Measurements from ENCODE around the gene DAPK2. TPM values are rescaled to one million over a fixed set of nuclear protein-coding genes. Genes with fewer than 3 reads are reported as not detected.

The DAPK2 gene
- total RNA-seq, 4 donors from 2014 or later: 13.1 to 30.8 (median 26.4) TPM

DNA sequence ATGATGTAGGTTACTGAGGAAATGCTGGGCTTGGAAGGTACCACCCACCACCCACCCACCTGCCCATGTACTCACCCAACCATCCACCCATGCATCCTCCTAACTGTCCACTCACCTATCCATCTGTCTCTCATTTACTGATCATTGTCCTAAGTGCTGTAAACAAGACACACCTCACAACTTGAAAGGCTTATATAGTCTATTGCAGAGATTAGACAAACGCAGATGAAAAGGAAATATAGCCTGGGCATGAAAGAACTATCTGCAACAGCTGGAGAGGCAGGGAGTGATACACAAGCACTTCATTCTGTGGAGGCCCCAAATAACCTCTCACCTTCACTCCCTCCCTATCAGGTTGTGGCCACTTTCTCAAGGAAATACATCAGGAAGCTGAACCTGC lies 54.0 kb downstream of the DAPK2 start:
- Histone ChIP-seq H3K36me3 (no peaks in the 10 kb centered on the region), H3K4me3 (no peak overlapping the region), H3K4me1 (peaks cover 30% of the 10 kb centered on the region), H3K27me3 (no peaks in the 10 kb centered on the region), H3K9me3 (no peaks in the 10 kb centered on the region), H3K27ac (no peak overlapping the region)
- TF ChIP-seq POLR2A (IDR thresholded peaks at IDR 0.05): no peak
- TF ChIP-seq POLR2AphosphoS5 (IDR thresholded peaks at IDR 0.05): no peak
- TF ChIP-seq, protein P1, sequence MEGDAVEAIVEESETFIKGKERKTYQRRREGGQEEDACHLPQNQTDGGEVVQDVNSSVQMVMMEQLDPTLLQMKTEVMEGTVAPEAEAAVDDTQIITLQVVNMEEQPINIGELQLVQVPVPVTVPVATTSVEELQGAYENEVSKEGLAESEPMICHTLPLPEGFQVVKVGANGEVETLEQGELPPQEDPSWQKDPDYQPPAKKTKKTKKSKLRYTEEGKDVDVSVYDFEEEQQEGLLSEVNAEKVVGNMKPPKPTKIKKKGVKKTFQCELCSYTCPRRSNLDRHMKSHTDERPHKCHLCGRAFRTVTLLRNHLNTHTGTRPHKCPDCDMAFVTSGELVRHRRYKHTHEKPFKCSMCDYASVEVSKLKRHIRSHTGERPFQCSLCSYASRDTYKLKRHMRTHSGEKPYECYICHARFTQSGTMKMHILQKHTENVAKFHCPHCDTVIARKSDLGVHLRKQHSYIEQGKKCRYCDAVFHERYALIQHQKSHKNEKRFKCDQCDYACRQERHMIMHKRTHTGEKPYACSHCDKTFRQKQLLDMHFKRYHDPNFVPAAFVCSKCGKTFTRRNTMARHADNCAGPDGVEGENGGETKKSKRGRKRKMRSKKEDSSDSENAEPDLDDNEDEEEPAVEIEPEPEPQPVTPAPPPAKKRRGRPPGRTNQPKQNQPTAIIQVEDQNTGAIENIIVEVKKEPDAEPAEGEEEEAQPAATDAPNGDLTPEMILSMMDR (IDR thresholded peaks at IDR 0.05): no peak
- no peak for TF ChIP-seq EP300 (IDR thresholded peaks at IDR 0.05)
- 63% methylated on average over 1 of the region's 1 CpG for WGBS
- DNase-seq (ENCODE audit: low spot score in 2 of 2): no peak

DNA sequence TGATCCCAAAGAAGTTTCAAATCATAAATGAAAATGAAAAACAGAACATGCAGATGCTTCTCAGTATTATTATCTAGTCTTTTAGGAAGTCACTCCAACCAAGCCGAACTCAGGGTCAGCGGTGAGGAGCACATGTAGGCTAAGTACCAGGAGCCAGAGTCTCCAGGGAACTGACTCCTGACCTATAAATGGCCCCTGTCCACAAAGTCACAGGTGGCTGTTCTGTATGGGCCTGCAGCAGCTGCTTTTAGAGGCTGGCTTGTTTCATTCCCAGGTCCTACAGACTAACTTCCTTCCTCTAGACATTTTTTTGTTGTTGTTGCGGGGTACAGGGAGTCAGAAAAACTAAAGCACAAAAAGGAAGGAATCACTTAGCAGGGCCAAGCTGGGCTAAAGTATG lies 54.6 kb downstream of the DAPK2 start:
- WGBS: 64% methylated on average over 3 of the region's 3 CpGs
- no peak for DNase-seq (ENCODE audit: low spot score in 2 of 2)
- Histone ChIP-seq H3K4me3 (no peak overlapping the region), H3K27ac (no peak overlapping the region), H3K4me1 (peaks cover 28% of the 10 kb centered on the region), H3K36me3 (no peaks in the 10 kb centered on the region), H3K27me3 (no peaks in the 10 kb centered on the region), H3K9me3 (no peaks in the 10 kb centered on the region)
- TF ChIP-seq EP300 (IDR thresholded peaks at IDR 0.05) (no peak), POLR2AphosphoS5 (IDR thresholded peaks at IDR 0.05) (no peak), POLR2A (IDR thresholded peaks at IDR 0.05) (no peak)
- TF ChIP-seq, protein P1 (IDR thresholded peaks at IDR 0.05): no peak

DNA sequence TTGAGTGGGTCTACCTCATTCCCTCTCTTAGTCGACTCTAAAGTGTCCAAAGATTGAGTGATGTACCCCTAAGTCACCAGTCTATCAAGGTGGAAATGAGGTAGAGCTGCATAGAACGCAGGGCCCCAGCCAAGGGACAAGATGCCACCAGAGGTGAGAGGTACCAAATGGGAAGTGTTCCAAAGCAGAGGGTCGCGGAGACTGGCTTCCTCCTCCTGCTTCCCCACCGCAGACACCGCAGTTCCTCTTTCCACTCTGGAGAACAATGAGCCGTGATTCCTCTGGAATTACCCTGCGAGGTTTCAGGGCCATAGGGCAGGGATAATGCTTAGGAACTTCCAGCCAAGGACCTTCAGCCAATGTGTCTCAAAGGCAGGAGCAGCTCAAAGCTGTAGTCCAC lies 55.8 kb downstream of the DAPK2 start:
- no peaks in the 10 kb centered on the region for H3K27me3 ChIP-seq
- no peak overlapping the region for H3K27ac ChIP-seq
- no peaks in the 10 kb centered on the region for H3K36me3 ChIP-seq
- WGBS: 78% methylated on average over 8 of the region's 8 CpGs
- DNase-seq (ENCODE audit: low spot score in 2 of 2): no peak
- peaks cover 34% of the 10 kb centered on the region for H3K4me1 ChIP-seq
- TF ChIP-seq, protein P1 (IDR thresholded peaks at IDR 0.05): no peak
- TF ChIP-seq EP300 (IDR thresholded peaks at IDR 0.05) (no peak), POLR2A (IDR thresholded peaks at IDR 0.05) (no peak), POLR2AphosphoS5 (IDR thresholded peaks at IDR 0.05) (no peak)
- H3K4me3 ChIP-seq: no peak overlapping the region
- no peaks in the 10 kb centered on the region for H3K9me3 ChIP-seq

DNA sequence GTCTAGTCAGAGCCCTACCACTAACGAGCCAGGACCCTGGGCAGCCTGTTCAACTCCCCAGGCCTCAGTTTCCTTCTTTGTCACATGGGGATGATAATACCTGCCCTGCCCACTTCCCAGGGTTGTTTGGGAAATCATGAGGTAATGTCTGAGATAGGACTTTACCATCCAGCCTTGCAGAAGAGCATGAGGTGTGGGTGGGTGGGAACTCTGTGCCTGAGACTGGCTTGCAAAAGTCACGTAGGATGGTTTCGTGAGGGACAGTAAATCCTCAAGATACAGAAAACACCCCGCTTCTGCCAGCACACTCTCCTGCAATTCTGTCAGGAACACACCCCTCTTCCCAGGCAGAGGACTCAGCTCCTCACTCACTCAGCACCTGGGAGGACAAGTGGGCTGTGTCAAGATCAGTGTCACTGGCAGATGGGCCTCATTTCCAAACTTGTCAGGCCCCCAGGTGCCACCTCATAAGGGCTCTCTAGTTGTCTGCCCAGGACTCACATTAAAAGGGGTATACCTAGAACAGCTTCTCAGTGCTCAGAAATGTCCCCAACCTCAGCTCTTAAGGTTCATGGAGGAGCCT lies 58.4 kb downstream of the DAPK2 start:
- 86% methylated on average over 4 of the region's 4 CpGs for WGBS
- Histone ChIP-seq H3K4me1 (peaks cover 44% of the 10 kb centered on the region), H3K36me3 (no peaks in the 10 kb centered on the region), H3K4me3 (no peak overlapping the region), H3K27me3 (no peaks in the 10 kb centered on the region), H3K9me3 (no peaks in the 10 kb centered on the region), H3K27ac (no peak overlapping the region)
- TF ChIP-seq, protein P1 (IDR thresholded peaks at IDR 0.05): no peak
- TF ChIP-seq EP300 (IDR thresholded peaks at IDR 0.05): no peak
- no peak for DNase-seq (ENCODE audit: low spot score in 2 of 2)

DNA sequence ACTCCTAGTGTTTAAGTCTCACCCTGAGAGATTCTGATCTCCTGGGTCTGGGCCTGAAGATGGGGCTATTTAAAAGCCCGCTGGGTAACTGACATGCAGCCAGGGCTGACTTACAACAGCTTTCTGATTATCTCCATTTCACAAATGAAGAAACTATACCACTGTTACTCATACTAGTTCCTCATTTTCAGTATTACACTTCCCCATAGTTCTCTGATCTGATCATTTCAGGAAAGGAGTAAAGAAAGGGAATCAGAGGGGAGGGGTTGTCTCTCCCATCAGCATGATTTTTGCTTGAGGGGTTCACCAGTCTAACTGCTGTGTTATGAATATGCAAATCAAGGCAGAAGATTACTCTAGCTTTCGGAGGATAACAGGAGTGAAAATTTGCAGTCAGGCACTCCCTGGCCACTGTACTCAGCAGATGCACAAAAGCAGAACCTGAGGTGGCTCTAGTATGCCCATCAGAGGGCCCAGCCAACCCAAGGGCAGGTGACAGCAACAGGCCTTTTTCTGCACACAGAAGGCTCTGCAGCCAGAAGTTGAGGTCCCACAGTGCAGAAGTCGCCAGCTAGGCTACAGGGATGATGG lies 59.4 kb downstream of the DAPK2 start:
- no peak for DNase-seq (ENCODE audit: low spot score in 2 of 2)
- Histone ChIP-seq H3K4me1 (peaks cover 48% of the 10 kb centered on the region), H3K36me3 (no peaks in the 10 kb centered on the region)

More for the DNA sequence above, 59.4 kb downstream of the DAPK2 start:
- no peak for TF ChIP-seq EP300 (IDR thresholded peaks at IDR 0.05)
- TF ChIP-seq POLR2A (IDR thresholded peaks at IDR 0.05): no peak
- no peak for TF ChIP-seq POLR2AphosphoS5 (IDR thresholded peaks at IDR 0.05)
- TF ChIP-seq, protein P1 (IDR thresholded peaks at IDR 0.05): no peak
- H3K27ac ChIP-seq: peak overlapping the region; percentile 67
- no peaks in the 10 kb centered on the region for H3K9me3 ChIP-seq
- no peak overlapping the region for H3K4me3 ChIP-seq
- 57% methylated on average over 3 of the region's 3 CpGs for WGBS
- H3K27me3 ChIP-seq: no peaks in the 10 kb centered on the region
